IPS-NIHi7 (cell line): ENCODE results near the gene HUS1B.

Experiments used
- DNase-seq: peaks from one replicate; pipeline ENCODE4 v3.0.0; 2012; ENCODE audit warnings: mixed read lengths; ENCODE audit errors: extremely low spot score

Gene HUS1B

DNA sequence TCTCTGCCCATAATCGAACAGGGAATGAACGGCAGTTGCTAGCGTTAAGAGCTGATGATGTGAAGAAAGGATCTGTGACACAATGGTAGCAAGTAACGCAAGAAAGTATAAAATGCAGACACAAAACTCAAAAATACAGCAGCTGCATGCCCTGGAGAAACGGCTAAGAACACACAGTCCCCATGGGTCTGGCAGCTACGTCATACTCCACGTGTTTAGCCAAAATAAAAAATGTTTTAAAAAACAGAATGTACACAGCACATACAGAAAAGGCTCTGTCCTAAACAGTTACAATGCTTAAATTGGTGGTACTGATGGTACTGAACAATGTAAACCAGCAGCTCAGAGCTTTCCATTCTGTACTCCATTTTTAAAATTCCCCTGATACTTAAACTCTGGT lies 34.4 kb downstream of the HUS1B start:
- no peak for DNase-seq

DNA sequence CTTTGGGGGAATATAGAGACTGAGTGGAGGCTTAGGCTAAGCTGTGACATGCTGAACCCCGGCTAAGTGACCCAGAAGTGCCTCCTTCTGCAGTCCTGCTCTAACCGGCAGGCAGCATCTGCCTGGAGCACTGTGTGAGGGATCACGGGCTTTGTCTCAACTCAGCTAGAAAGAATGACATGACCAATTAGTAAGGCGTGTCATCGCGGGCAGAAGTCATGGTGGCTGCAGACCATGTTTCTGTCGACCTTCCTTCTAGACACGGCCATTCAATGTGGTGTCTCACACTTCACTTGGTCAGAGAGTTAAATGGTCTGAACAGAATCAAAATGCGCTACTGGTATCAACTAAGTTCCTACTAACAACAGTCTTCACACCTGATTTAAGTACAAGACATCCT lies 35.0 kb downstream of the HUS1B start:
- DNase-seq, result no peak

DNA sequence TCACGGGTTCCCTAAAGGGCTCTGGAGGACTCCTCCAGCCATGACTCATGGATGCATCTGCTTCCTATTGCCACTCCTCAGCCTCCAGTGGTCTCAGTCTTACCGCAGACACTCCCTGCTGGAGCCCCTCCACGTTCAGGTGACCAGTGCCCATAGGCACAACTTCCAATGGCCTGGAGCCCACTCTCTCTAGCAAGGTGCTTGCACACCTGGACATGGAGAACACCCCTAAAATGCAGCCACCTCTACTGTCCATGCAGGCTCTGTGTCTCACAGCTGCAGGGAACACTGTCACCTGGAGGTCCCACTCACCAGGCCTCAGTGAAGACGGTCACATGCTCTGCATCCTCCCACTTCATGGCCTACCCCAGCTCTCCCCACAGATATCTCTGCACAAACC lies 36.0 kb downstream of the HUS1B start:
- DNase-seq, result no peak

DNA sequence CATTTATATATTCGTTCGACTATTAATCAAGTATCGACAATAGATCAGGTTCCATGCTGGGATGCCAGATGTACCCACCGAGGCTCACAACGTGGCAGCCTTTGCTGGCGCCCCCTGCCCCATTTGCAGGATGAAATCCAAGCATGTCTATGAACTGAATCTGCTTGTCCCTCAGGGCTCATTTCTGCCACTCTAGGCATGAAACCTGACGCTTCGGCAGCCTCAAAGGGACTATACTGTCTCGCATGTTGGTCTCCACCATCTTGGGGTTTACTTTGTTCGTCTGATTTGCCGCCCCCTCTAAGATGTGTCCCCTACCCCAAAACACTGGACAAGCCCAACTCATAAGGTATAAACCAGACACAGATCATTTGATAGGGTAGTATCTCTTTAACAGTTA lies 36.7 kb downstream of the HUS1B start:
- no peak for DNase-seq

DNA sequence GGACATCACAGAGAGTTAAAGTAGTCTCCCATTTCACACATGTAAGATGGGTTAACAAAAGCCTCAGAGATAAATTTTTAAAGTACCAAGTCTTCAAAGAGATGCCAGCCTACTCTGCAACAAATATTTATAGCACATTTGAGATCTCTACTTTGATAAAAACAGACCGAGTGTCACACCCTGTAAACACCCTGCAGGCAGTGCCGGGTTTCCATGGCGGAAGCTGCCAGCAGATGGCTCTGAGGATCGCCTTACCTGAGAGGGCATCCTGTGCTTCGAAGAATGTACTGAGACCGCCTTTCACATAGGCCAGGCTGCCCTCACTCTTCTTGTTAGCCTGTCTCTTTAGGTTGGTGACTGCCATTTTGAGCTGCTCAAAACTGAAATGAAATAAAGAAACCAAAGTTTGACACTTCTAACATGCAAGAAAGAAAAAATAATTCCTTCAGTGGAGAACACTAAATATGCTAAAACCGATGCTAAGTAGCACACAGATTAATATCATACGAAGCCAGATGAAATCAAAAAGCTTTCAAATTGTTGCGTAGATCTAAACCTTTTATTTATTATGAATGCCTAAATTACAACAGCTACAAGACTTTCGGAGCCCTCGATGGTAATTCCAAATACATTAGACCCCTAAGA lies 39.3 kb downstream of the HUS1B start:
- peak; percentile 54 for DNase-seq

DNA sequence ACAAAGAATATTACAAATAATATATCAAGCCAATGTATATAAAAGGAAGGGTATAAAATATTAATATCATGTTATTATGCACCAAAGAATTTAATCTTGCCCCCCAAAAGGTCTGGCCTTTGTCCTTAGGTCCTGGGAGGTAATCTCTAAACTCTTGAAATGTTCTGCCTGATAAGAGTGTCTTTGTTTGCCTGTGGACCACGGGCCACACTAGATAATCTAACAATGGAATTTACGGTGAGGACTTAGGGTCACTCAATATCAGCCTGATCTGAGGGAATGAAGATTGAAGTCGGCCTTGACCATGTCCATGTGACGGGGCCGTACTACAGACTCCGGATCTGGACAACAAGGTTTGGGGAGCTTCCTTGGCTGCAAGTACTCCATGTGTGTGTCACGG lies 42.9 kb downstream of the HUS1B start:
- no peak for DNase-seq

DNA sequence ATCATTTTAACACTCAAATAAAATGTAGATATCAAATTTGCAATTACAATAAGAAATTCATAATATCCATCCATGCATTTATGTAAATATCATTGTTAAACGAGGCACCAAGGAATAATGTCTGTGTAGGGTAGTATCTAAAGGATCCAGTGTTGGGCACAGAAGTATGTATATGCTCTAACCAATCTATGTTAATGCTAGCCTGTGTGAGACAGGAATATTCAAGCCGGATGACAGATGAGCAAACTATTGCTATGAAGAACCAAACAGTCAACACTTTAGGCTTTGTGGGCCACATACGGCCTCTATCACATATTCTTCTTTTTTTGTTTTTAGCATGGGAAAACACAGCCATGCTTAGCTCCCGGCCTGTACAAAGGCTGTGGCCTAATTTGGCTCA lies 45.0 kb downstream of the HUS1B start:
- no peak for DNase-seq

DNA sequence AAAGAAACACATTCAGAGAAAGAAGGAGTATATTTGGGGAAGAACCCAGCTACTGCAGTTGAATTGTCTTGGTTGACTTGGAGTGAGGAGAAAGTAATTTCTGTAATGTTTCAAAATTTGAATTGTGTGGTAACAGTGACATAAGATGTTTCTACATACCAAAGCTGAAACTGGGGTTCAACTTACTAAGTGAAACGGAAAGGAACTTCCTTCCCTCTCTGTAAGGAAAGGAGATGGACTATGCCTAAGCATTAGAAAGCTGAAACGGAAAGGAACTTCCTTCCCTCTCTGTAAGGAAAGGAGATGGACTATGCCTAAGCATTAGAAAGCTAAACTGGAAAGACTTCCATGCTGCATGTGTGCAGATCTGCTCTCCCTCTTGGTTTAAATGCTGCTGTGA lies 46.0 kb downstream of the HUS1B start:
- no peak for DNase-seq

DNA sequence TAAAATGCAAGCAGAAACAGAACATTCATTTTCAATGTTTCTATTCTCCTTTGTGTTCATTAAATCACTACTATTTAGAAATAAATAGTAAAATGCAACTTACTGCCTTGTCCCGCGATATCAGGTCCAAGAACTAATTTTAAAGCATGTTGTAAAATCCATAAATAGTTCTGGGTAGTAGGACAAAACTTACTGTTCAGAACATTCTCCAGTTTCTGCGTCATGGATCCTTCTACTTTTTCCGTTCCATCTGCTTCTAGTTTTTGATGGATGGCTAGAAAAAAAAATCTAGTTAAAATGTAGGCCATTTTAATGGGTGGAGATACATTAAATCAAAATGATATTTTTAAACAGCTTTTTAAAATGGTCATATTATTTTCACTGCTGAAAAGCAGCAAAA lies 47.0 kb downstream of the HUS1B start:
- no peak for DNase-seq

DNA sequence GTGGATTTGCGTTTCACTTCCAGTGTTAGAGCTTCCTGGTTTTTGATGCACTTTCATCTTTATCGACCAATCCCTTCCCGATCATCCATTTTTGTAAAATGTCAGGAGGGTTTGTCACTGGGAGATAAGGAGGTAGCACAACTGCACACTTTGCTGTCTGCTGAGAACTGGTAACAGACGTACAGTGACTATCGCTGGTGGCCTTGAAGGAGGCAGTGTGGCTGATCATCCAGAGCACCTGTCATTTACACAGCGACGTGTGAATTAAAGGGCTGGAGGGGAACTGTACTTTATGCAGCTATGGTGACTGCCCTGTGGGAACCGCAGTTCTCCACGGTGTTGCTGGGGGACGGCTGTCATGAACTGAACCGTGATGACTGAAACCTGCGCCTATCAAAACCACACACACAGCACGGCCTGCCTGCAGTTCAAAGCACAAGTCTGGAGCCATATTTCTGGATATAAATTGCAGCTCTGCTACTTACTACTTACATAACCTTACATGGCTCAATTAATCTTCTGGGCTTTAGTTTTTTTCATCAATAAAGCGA lies 50.0 kb downstream of the HUS1B start:
- DNase-seq, result no peak
